AG04450 (cell line): Measurements from ENCODE around the gene UGT2A2. TPM values are rescaled to one million over a fixed set of nuclear protein-coding genes. Genes with fewer than 3 reads are reported as not detected.

ENCODE experiments used
- CTCF ChIA-PET: fragments of 300-600, 350-600 bp; formaldehyde crosslinking; extraction: SDS; loops from one replicate; lab custom pipeline; 2022; ENCODE audit warnings: antibody characterized with exemption, inconsistent platforms; lab: Charles Lee
- POLR2A ChIA-PET: fragments of 350-600 bp; formaldehyde crosslinking; extraction: SDS; loops from one replicate; lab custom pipeline; 2021; ENCODE audit warnings: antibody characterized with exemption, inconsistent platforms; lab: Yijun Ruan, JAX
- DNase-seq: peaks from one replicate; pipeline ENCODE4 v3.0.0-alpha.2; 2011; ENCODE audit warnings: low read depth, low spot score
- H3K27ac ChIP-seq: one replicate; pipeline ENCODE4 v1.5.1; 2012; ENCODE audit warnings: low read depth, low read length, control low read depth
- H3K27me3 ChIP-seq: one replicate; pipeline ENCODE4 v1.6.0; 2012; ENCODE audit warnings: low read length; ENCODE audit not compliant: control insufficient read depth, insufficient read depth
- H3K4me3 ChIP-seq: 2 replicates; pipeline ENCODE4 v1.5.1; 2011; ENCODE audit warnings: mild to moderate bottlenecking, low read depth, low read length, control low read depth
- H3K9me3 ChIP-seq: 2 replicates; pipeline ENCODE4 v1.5.1; 2012; ENCODE audit warnings: low read length; ENCODE audit not compliant: control insufficient read depth, insufficient read depth
- CTCF ChIP-seq: IDR thresholded peaks from 2 replicates; pipeline ENCODE4 v1.5.1; 2011; ENCODE audit warnings: low read depth, low read length, control low read depth, inconsistent platforms
- polyA plus RNA-seq: library from polyadenylated mRNA; depleted of rRNA; stranded (reverse); fragments of >200 nt; gene quantifications from 2 replicates; pipeline ENCODE4 v1.2.3, GENCODE V29; 2011

UGT2A2 gene
- polyA plus RNA-seq, 1 experiment = not detected

- POLR2A ChIA-PET = no interaction called here
- DNase-seq = no peak
- TF ChIP-seq CTCF = no peak
Observed at GRCh38 chr4:69656653-69657158, 17.3 kb upstream of the UGT2A2 start.

GRCh38 chr4:69653147-69653546, 13.7 kb upstream of the UGT2A2 start, which contains the start of gene UGT2A1:
UGT2A1 (minus strand) TSS chr4:69653247; CDS start chr4:69647644, 5,603 bp downstream.
- no peak for TF ChIP-seq CTCF
- DNase-seq = no peak
- no peak within 1 kb of the TSS for H3K4me3 ChIP-seq
- H3K27ac ChIP-seq = no peak within 1 kb of the TSS
- H3K27me3 ChIP-seq = no peaks in the 10 kb centered on the region
- CTCF ChIA-PET = no interaction called here
- peaks cover 1% of the 10 kb centered on the region; the same call in 1 of the 2 replicates for H3K9me3 ChIP-seq
- POLR2A ChIA-PET = no interaction called here

More at GRCh38 chr4:69656653-69657158, 17.3 kb upstream of the UGT2A2 start:
- H3K27ac ChIP-seq = no peak overlapping the region
- CTCF ChIA-PET = no interaction called here
- H3K27me3 ChIP-seq = no peaks in the 10 kb centered on the region
- H3K4me3 ChIP-seq = no peak overlapping the region
- H3K9me3 ChIP-seq = peaks cover 3% of the 10 kb centered on the region; the same call in 1 of the 2 replicates

DNA sequence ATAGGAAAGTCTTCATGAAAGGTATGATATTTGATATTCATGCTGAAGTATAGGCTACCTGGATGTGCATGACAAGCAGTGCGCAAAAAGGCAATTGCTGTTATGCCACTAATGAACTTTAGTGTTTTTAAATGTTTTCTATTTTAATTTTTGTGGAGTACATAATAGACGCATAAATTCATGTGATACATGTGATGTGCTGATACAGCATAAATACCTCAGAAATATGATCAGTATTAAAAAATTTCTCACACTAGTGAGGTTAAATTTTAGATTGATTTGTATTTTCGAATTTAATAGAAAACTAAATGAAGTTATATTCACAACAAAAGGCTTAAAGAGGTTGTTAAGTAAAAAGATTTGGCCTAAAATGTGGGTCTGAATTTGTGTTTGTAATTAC, 11.4 kb upstream of the UGT2A2 start:
- CTCF ChIA-PET = no interaction called here
- Histone ChIP-seq H3K4me3 (no peak overlapping the region), H3K27ac (no peak overlapping the region), H3K27me3 (no peaks in the 10 kb centered on the region), H3K9me3 (no peaks in the 10 kb centered on the region)
- no peak for TF ChIP-seq CTCF
- DNase-seq = no peak
- POLR2A ChIA-PET = no interaction called here

DNA sequence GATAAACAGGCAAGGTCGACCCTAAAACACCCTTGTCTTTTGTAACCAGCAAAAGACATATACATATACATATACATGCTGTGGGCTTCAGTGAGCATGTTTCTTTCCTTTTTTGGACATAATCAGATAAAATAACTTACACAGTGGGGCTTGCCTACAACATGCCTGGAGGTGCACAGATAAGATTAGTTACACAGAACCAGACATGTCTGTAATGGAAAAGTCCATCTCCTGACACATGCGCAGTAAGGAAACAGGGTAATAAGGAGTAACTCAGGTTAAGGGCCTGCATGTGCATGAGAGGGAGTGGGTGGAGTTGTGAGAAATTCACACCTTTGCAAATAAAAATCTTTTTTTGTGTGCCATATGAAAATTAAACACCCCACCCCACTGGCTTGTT, 10.2 kb upstream of the UGT2A2 start:
- no peak for TF ChIP-seq CTCF
- H3K27ac ChIP-seq = no peak overlapping the region
- H3K9me3 ChIP-seq = no peaks in the 10 kb centered on the region

GRCh38 chr4:69649207-69649606, 9.8 kb upstream of the UGT2A2 start:
- no peak for DNase-seq

More for the DNA sequence above, 10.2 kb upstream of the UGT2A2 start:
- H3K27me3 ChIP-seq = no peaks in the 10 kb centered on the region
- DNase-seq = no peak
- ChIA-PET CTCF (no interaction called here), POLR2A (no interaction called here)
- H3K4me3 ChIP-seq = no peak overlapping the region

More at GRCh38 chr4:69649207-69649606, 9.8 kb upstream of the UGT2A2 start:
- TF ChIP-seq CTCF = no peak
- no peaks in the 10 kb centered on the region for H3K27me3 ChIP-seq
- ChIA-PET POLR2A (no interaction called here), CTCF (no interaction called here)
- no peak overlapping the region for H3K27ac ChIP-seq
- no peak overlapping the region for H3K4me3 ChIP-seq
- H3K9me3 ChIP-seq = no peaks in the 10 kb centered on the region
